GM12865 (cell line): ENCODE results near the gene SZT2.
"Not testable (repeated sequence)": the region's sequence is repeated elsewhere in the genome, so short reads cannot be mapped to it uniquely, and the experiment has no call there.

Experiments
- DNase-seq: peaks from one replicate; pipeline ENCODE4 v3.0.0; 2010; ENCODE audit warnings: low read depth
- H3K4me3 ChIP-seq: 2 replicates; pipeline ENCODE4 v1.5.1; 2011; ENCODE audit warnings: mild to moderate bottlenecking, low read depth, low read length, control low read depth
- CTCF ChIP-seq: IDR thresholded peaks from 2 replicates; pipeline ENCODE4 v1.5.1; 2011; ENCODE audit warnings: low read length, control low read depth, low read depth, inconsistent platforms; ENCODE audit not compliant: insufficient read depth; ENCODE audit errors: missing control alignments

SZT2 gene

DNA sequence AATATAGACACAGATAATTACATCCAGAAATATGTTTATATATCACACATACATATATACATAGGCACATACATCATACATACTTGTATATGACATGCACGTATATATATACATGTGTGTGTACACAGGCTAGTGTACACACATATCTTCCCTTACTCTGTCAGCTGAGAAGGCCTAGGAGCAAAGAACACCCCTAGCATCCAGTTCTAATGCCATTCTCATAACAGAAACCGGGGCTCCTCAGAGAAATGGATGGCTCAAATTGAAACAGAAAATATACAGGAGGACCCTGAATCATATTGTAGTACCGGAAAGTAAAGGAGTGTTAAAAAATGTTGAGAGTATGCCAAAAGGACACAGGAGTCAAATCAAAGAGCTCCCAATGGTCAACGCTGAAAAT is 83.8 kb downstream of the SZT2 start:
- H3K4me3 ChIP-seq: no peak overlapping the region
- TF ChIP-seq CTCF: no peak
- peak; percentile 33 for DNase-seq

DNA sequence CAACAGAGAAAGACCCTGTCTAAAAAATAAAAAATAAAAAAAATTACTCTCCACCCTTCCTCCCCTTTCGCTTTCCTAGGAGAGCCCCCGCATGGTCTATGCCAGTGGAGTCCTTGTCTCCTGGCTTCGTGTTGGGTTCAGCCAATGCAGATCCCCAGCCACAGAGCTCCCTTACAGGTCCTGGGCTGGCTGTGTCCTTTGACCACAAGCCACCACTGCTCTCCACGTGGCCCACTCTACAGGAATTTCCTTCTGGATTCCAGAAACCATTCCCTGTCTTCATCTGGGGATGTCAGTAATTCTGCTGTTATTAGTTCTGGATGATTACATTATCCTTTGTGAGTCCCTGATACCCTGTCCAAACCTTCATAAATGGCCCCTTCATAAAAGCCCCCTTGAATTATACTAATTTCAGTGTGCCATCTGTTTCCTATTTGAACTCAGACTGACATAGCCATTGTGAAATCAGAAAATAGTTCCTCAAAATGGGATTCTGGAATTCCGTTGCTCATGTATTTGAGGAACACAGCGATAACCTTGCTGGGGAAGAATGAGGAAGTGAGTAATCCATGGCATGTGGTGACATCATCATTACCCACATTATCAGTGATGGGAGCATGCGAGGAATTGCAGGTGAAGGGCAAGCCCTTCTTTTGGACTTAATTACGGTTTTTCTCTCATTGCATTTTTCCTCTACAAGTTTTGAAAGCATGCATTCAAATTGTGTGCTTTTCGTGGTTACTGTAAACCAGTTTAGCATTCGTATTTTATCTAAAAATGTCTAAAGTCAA is 86.1 kb downstream of the SZT2 start:
- not testable (repeated sequence) for DNase-seq, H3K4me3 ChIP-seq

DNA sequence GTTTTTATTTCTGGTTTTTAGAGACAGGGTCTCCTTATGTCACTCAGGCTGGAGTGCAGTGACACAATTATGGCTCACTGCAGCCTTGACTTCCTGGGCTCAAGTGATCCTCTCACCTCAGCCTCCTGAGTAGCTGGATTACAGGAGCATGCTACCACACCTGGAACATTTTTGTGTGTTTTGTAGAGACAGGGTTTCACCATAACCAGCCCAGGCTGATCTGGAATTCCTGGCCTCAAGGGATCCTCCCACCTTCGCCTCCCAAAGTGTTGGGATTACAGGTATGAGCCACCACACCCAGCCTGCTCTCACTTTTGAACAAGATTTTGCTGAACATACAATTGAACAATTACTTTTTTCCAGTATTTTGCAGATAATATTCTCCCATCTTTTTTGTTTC is 88.0 kb downstream of the SZT2 start:
- DNase-seq: no peak
- H3K4me3 ChIP-seq: no peak overlapping the region
- TF ChIP-seq CTCF: no peak

GRCh38 chr1:43479414-43479813 is 89.7 kb downstream of the SZT2 start:
- no peak for DNase-seq
- H3K4me3 ChIP-seq: no peak overlapping the region
- no peak for TF ChIP-seq CTCF

GRCh38 chr1:43481491-43481890 is 91.8 kb downstream of the SZT2 start:
- H3K4me3 ChIP-seq: no peak overlapping the region
- DNase-seq: no peak
- no peak for TF ChIP-seq CTCF

- no peak for DNase-seq
- no peak overlapping the region for H3K4me3 ChIP-seq
- TF ChIP-seq CTCF: no peak
These were observed 92.5 kb downstream of the SZT2 start for GRCh38 chr1:43482215-43482614.

DNA sequence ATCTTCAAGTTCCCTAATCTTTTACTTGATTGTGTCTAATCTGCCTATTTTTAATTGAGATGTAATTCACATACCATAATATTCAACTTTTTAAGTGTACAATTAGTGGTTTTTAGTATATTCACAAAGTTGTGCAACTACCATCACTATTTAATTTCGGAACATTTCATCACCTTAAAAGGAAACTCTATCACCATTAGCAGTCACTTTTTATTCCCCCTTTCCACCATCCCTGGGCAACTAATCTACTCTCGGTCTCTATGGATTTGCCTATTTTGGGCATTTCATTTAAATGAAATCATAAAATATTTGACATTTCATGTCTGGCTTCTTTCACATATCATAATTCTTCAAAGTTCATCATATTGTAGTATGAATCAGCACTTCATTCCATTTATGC is 94.7 kb downstream of the SZT2 start:
- no peak for TF ChIP-seq CTCF
- no peak for DNase-seq
- no peak overlapping the region for H3K4me3 ChIP-seq

- no peak for DNase-seq
- H3K4me3 ChIP-seq: no peak overlapping the region
- no peak for TF ChIP-seq CTCF
These were observed 98.5 kb downstream of the SZT2 start for GRCh38 chr1:43488165-43488564.
